Fibroblast of villous mesenchyme (primary cell): ENCODE results near the gene INPP5A. TPM values are rescaled to one million over a fixed set of nuclear protein-coding genes. Genes with fewer than 3 reads are reported as not detected.

Source experiments
- DNase-seq: peaks from one replicate; pipeline ENCODE4 v3.0.0-alpha.2; 2010; ENCODE audit warnings: low read depth
- H3K4me3 ChIP-seq: 2 replicates; pipeline ENCODE4 v1.5.1; 2011; ENCODE audit warnings: low read depth, mild to moderate bottlenecking, low read length
- total RNA-seq: library from RNA; depleted of rRNA; stranded (reverse); fragments of >200 nt; gene quantifications from 2 replicates; pipeline ENCODE4 v1.2.3, GENCODE V29; 2012
- TF ChIP-seq, protein P1 (sequence below): IDR thresholded peaks from 2 replicates; pipeline ENCODE4 v1.5.1; 2012; ENCODE audit warnings: low read depth, mild to moderate bottlenecking, low read length; ENCODE audit not compliant: insufficient read depth

The INPP5A gene
- total RNA-seq, 1 donor, result 33.2 TPM

DNA sequence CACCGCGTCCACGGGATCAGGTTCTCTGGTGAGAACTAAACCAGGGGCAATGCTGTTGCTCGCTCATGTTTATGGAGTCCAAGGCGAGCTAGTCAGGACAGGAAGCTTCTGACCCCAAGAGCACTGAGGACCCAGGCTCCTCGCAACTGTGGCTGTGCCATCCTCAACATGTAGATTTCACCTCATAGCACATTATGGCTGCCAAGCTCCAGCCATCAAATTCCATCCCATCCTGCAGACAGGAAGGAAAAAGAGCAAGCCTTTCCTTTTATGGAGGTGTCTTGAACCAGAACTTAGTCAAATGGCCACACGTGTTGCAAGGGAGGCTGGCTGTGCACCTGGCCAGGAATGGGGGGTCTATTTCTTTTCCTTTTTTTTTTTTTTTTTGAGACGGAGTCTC lies 264.5 kb downstream of the INPP5A start:
- no peak overlapping the region for H3K4me3 ChIP-seq
- TF ChIP-seq, protein P1, sequence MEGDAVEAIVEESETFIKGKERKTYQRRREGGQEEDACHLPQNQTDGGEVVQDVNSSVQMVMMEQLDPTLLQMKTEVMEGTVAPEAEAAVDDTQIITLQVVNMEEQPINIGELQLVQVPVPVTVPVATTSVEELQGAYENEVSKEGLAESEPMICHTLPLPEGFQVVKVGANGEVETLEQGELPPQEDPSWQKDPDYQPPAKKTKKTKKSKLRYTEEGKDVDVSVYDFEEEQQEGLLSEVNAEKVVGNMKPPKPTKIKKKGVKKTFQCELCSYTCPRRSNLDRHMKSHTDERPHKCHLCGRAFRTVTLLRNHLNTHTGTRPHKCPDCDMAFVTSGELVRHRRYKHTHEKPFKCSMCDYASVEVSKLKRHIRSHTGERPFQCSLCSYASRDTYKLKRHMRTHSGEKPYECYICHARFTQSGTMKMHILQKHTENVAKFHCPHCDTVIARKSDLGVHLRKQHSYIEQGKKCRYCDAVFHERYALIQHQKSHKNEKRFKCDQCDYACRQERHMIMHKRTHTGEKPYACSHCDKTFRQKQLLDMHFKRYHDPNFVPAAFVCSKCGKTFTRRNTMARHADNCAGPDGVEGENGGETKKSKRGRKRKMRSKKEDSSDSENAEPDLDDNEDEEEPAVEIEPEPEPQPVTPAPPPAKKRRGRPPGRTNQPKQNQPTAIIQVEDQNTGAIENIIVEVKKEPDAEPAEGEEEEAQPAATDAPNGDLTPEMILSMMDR, result no peak
- no peak for DNase-seq

DNA sequence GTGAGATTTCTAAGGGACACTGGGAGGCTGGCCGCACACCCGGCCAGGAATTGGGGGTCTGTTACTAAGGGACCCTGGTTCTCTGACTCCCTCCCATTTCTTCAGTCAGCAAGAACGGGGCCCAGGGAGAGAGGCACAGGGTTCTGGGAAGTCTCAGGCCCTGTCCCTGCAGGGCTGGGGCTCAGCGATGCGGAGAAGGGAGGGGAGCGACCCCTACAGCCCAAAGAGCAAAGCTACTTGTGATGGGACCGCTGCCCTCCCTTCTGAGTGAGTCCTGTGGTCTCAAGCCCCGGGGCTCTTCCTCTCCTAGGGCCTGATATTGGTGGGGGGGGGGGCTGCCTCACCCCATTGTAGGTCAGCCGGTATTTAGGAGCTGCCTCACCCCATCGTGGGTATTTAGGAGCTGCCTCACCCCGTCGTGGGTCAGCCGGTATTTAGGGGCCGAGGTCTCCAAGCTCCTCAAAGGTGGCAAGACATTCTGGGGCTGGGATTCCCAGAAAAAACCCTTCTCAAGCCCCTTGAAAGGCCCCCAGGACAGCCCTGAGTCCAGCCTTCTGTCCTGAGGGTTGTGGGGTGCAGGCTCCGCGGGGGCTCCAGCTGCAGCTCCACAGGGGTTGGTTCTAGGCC lies 265.2 kb downstream of the INPP5A start:
- TF ChIP-seq, protein P1, result no peak
- no peak overlapping the region for H3K4me3 ChIP-seq
- DNase-seq, result no peak

DNA sequence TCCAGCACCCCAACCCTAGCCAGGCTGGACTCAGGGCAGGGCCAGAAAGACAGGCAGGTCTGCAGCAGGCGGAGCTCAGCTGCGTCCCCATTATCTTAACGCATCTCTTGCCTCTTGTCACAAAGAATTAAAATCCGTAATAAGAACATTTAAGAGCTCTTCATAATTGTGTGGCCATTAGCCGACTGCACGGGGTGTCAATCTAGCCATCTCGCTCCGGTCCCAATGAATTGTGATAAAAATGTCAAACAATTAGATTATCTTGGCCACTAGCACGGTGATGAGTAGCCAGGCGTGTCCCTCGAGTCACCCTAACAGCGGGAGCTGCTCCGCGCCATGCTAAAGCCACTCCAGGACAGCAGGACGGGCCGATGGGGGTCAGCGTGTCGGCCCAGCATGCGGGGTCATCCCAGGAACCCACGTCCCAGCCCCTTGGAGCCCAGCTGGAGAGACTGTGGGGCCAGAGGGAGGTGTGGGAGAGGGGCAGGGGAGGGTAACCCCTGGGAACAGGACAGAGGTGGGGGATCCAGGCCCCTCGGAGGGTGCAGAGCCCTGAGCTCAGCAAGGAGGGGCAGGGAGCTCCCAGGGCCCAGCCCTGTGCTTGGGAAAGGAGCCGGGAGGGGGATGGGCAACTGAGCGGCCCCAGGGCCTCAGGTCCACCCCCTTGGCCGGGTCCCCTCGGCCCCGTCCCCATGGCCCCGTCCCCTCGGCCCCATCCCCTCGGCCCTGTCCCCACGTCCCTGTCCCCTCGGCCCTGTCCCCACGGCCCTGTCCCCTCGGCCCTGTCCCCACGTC lies 266.0 kb downstream of the INPP5A start:
- DNase-seq, result no peak
- TF ChIP-seq, protein P1, result no peak
- H3K4me3 ChIP-seq, result no peak overlapping the region

DNA sequence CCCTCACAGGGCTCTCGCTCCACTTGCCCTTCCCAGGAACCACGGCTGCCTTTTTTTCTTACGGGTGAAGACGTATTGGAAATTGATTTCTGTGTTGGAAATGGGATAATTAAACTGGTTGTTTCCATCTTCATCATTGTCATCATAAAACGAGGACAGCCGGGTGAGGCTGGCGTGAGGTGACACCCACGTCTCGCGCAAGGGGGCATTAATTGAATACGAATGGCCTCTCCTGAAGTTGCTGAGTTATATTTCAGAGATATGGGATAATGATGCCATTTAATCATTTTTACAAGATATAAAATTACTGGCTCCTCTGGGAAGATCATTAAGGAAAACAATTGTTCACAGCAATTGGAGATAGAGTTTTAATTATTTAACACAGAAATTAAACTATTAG lies 266.7 kb downstream of the INPP5A start:
- H3K4me3 ChIP-seq, result no peak overlapping the region
- TF ChIP-seq, protein P1, result no peak
- DNase-seq, result no peak

DNA sequence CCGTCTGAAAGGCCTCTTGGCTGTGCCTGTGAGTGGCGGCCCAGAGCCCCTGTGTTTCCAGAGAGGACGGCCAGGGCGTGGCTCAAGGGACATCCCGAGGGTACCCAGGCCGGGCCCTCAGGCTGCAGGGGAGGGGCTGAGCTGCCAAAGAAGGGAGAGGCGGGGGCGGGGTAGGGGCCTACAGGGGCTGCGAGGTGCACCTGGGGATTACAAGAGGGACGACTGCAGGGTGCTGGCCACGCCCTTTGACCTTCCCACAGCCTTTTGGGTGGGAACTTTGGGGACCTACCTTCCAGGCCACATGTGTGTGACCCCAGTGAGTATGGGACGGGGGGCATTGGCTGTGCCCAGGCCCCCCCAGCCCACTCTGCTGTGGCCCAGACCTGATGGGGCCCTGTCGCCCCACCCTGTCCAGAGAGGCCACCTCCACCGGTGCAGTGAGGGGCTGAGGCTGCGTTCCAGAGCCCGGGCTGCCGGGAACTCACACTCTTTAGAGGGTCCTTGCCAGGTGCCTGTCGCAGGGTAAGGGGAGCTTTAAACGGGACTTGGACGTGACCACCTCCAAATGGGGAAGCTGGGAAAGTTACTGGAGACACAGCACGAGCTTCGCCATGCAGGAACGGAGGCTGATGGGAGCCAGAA lies 267.3 kb downstream of the INPP5A start:
- no peak for DNase-seq
- TF ChIP-seq, protein P1, result no peak
- no peak overlapping the region for H3K4me3 ChIP-seq

DNA sequence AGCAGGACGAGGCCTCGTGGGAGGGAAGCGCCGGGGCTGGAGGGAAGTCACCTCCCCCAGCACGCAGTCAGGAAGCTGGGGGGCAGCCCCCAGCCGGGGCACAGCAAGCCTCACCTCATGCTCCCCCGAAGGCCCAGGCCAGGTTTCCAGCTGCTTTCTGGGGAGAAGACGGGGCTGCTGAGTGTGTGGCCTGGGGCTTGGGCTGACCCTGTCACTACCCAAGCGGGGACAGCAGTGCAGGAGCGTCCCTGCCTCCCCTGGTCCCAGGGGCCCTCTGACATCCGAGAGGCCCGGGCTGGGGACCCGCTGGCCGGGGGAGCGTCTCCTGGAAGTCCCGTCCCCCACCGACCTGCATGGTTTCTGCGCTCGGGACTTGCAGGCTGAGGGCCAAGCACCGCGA lies 268.0 kb downstream of the INPP5A start:
- TF ChIP-seq, protein P1, result no peak
- no peak for DNase-seq
- no peak overlapping the region for H3K4me3 ChIP-seq
